ENCODE measurements around the gene SLC38A3.

- TF ChIP-seq EZH2 (IDR thresholded peaks at IDR 0.05): no peak
- TF ChIP-seq, protein P1, sequence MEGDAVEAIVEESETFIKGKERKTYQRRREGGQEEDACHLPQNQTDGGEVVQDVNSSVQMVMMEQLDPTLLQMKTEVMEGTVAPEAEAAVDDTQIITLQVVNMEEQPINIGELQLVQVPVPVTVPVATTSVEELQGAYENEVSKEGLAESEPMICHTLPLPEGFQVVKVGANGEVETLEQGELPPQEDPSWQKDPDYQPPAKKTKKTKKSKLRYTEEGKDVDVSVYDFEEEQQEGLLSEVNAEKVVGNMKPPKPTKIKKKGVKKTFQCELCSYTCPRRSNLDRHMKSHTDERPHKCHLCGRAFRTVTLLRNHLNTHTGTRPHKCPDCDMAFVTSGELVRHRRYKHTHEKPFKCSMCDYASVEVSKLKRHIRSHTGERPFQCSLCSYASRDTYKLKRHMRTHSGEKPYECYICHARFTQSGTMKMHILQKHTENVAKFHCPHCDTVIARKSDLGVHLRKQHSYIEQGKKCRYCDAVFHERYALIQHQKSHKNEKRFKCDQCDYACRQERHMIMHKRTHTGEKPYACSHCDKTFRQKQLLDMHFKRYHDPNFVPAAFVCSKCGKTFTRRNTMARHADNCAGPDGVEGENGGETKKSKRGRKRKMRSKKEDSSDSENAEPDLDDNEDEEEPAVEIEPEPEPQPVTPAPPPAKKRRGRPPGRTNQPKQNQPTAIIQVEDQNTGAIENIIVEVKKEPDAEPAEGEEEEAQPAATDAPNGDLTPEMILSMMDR (IDR thresholded peaks at IDR 0.05): no peak
- no peak for TF ChIP-seq EZH2phosphoT487 (IDR thresholded peaks at IDR 0.05)
These were observed 8.3 kb downstream of the SLC38A3 start for GRCh38 chr3:50213373-50213772.

All from neural progenitor cell (in vitro differentiated cells).